CD8-positive, alpha-beta memory T cell (primary cell): ENCODE results near the gene TM9SF4. TPM values are rescaled to one million over a fixed set of nuclear protein-coding genes. Genes with fewer than 3 reads are reported as not detected.

ENCODE experiments used
- CTCF ChIA-PET: fragments of 350-600 bp; sonication (Branson Sonifier 250); formaldehyde crosslinking; loops from one replicate; lab custom pipeline; 2021; ENCODE audit warnings: antibody characterized with exemption; lab: Charles Lee
- POLR2A ChIA-PET: fragments of 350-600 bp; sonication (Branson Sonifier 250); formaldehyde crosslinking; loops from one replicate; lab custom pipeline; 2021; ENCODE audit warnings: antibody characterized with exemption; lab: Charles Lee
- DNase-seq, 5 donors: peaks; one replicate each; pipeline versions ENCODE4 v3.0.0 to v3.0.0-alpha.2; 2020 to 2022; ENCODE audit warnings: mixed read lengths in 1 of 5
- H3K27ac ChIP-seq: one replicate; pipeline ENCODE4 v1.7.0; 2013; ENCODE audit warnings: low read depth, mild to moderate bottlenecking, low read length, moderate library complexity
- H3K27me3 ChIP-seq: 2 replicates; pipeline ENCODE4 v1.7.0; 2013; ENCODE audit warnings: low read length, mild to moderate bottlenecking; ENCODE audit not compliant: insufficient read depth, poor library complexity, severe bottlenecking
- H3K36me3 ChIP-seq: 2 replicates; pipeline ENCODE4 v1.7.0; 2013; ENCODE audit warnings: mild to moderate bottlenecking, low read length, moderate library complexity; ENCODE audit not compliant: insufficient read depth
- H3K4me1 ChIP-seq: 2 replicates; pipeline ENCODE4 v1.7.0; 2013; ENCODE audit warnings: mild to moderate bottlenecking, low read length, moderate library complexity; ENCODE audit not compliant: insufficient read depth
- H3K4me3 ChIP-seq: 2 replicates; pipeline ENCODE4 v1.7.0; 2013; ENCODE audit warnings: mild to moderate bottlenecking, low read length
- H3K9me3 ChIP-seq: 2 replicates; pipeline ENCODE4 v1.7.0; 2013; ENCODE audit warnings: mild to moderate bottlenecking, low read length
- H3K27ac Mint-ChIP-seq, 8 donors: one replicate each; pipeline ENCODE4 v1.8.0; 2020 to 2021; ENCODE audit warnings: mixed read lengths in 8 of 8, mild to moderate bottlenecking in 6 of 8, inconsistent platforms in 3 of 8, moderate library complexity in 3 of 8
- H3K27me3 Mint-ChIP-seq, 2 donors: one replicate each; pipeline ENCODE4 v1.8.0; 2020 to 2021; ENCODE audit warnings: mixed read lengths in 2 of 2, mild to moderate bottlenecking in 1 of 2, moderate library complexity in 1 of 2
- H3K36me3 Mint-ChIP-seq, 3 donors: one replicate each; pipeline ENCODE4 v1.8.0; 2020 to 2021; ENCODE audit warnings: mixed read lengths in 3 of 3, inconsistent platforms in 1 of 3, mild to moderate bottlenecking in 1 of 3
- H3K4me1 Mint-ChIP-seq, 3 donors: one replicate each; pipeline ENCODE4 v1.8.0; 2020 to 2021; ENCODE audit warnings: mixed read lengths in 3 of 3, inconsistent platforms in 1 of 3, mild to moderate bottlenecking in 1 of 3
- H3K4me3 Mint-ChIP-seq, 7 donors: one replicate each; pipeline ENCODE4 v1.8.0; 2020 to 2021; ENCODE audit warnings: mixed read lengths in 7 of 7, mild to moderate bottlenecking in 6 of 7, moderate library complexity in 4 of 7, inconsistent platforms in 2 of 7
- H3K9me3 Mint-ChIP-seq, 5 donors: one replicate each; pipeline ENCODE4 v1.8.0; 2020 to 2022; ENCODE audit warnings: mixed read lengths in 5 of 5, mild to moderate bottlenecking in 3 of 5, moderate library complexity in 2 of 5, inconsistent platforms in 1 of 5
- polyA plus RNA-seq: library from polyadenylated mRNA; unstranded; fragments of 300-500 nt; fragmentation: Illumina TruSeq; gene quantifications from one replicate; pipeline ENCODE4 v1.2.3, GENCODE V29; 2021
- total RNA-seq, 2 experiments: library from RNA; stranded (reverse); gene quantifications; one replicate each; pipeline ENCODE4 v1.2.3, GENCODE V29; 2021

The TM9SF4 gene
- total and polyA plus RNA-seq, 3 experiments from 2014 or later, result 44.0 to 49.8 (median 48.0) TPM

- ChIA-PET POLR2A (no interaction called here), CTCF (interaction anchor here (0.8 kb wide), 1 partner anchor 623 kb away, joined by 3 read pairs; no protein-coding TSS in a partner anchor)
- Histone ChIP-seq H3K9me3 (no peaks in the 10 kb centered on the region), H3K27ac (no peak overlapping the region), H3K27me3 (no peaks in the 10 kb centered on the region), H3K4me1 (no peaks in the 10 kb centered on the region), H3K4me3 (no peak overlapping the region), H3K36me3 (peaks cover 31% of the 10 kb centered on the region)
- Mint-ChIP-seq H3K36me3 (peaks cover 0 to 78% (median 12%) of the 10 kb centered on the region in 3 donors), H3K4me1 (no peaks in the 10 kb centered on the region), H3K9me3 (no peaks in the 10 kb centered on the region), H3K4me3 (peak overlapping the region in 1 of 7 donors; percentile 72), H3K27me3 (no peaks in the 10 kb centered on the region), H3K27ac (peak overlapping the region in 6 of 8 donors; percentile 23 to 74 (median 35))
- peak in 1 of 5 donors; percentile 6 for DNase-seq
These were observed 45.8 kb downstream of the TM9SF4 start for GRCh38 chr20:32155017-32155981.

- Mint-ChIP-seq H3K27ac (peak overlapping the region in 1 of 8 donors; percentile 76), H3K27me3 (peaks cover 0 to 2% of the 10 kb centered on the region in 2 donors), H3K4me3 (no peak overlapping the region), H3K36me3 (peaks cover 0 to 80% (median 21%) of the 10 kb centered on the region in 3 donors), H3K9me3 (no peaks in the 10 kb centered on the region), H3K4me1 (no peaks in the 10 kb centered on the region)
- CTCF ChIA-PET, result no interaction called here
- no peaks in the 10 kb centered on the region for H3K4me1 ChIP-seq
- POLR2A ChIA-PET, result no interaction called here
- H3K9me3 ChIP-seq, result no peaks in the 10 kb centered on the region
- DNase-seq, result peak in 1 of 5 donors; percentile 40
- no peaks in the 10 kb centered on the region for H3K27me3 ChIP-seq
- no peak overlapping the region for H3K27ac ChIP-seq
- no peak overlapping the region for H3K4me3 ChIP-seq
- H3K36me3 ChIP-seq, result peaks cover 34% of the 10 kb centered on the region
These were observed 48.1 kb downstream of the TM9SF4 start for GRCh38 chr20:32157611-32158010.

- CTCF ChIA-PET, result no interaction called here
- no peaks in the 10 kb centered on the region for H3K4me1 Mint-ChIP-seq
- no peak overlapping the region for H3K27ac Mint-ChIP-seq
- DNase-seq, result peak in 1 of 5 donors; percentile 20
- H3K27ac ChIP-seq, result no peak overlapping the region
- peaks cover 0 to 77% (median 23%) of the 10 kb centered on the region in 3 donors for H3K36me3 Mint-ChIP-seq
- H3K4me3 Mint-ChIP-seq, result no peak overlapping the region
- H3K4me1 ChIP-seq, result no peaks in the 10 kb centered on the region
- no peaks in the 10 kb centered on the region for H3K27me3 ChIP-seq
- POLR2A ChIA-PET, result no interaction called here
- no peak overlapping the region for H3K4me3 ChIP-seq
- no peaks in the 10 kb centered on the region for H3K9me3 ChIP-seq
- H3K27me3 Mint-ChIP-seq, result peaks cover 0 to 2% of the 10 kb centered on the region in 2 donors
- no peaks in the 10 kb centered on the region for H3K9me3 Mint-ChIP-seq
- H3K36me3 ChIP-seq, result peaks cover 29% of the 10 kb centered on the region
These were observed 48.8 kb downstream of the TM9SF4 start for GRCh38 chr20:32158351-32158750.

DNA sequence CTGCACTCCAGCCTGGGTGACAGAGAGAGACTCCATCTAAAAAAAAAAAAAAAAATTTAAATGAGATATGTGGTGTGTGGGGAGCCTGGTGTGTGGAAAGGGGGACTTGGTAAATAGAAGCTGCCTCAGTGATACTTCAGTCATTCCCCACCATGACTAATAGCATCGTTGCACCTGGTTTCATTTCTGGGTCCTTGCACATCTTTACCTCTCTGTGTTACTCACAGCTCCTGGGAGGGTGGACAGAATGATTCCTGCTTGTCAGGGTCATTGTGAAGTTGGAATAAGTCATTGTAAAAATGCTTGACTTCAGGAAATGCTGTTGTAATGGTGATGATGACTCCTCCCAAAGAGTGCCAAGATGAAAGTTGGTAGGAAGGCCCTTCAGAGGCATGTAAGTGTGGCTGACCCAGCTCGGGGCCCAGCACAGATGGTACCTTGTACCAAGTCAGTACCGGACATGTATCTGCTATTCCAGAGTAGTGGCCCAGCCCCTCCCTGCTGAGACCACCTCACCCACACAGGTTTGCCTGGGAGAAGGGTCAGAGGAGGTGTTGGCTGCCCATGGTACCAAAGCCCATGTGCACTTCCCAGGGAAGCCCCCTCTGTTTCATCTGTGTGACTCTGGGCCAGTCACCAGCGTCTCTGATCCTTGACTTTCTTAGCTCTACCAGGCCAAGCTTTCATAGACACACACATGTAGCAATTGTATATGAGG is 49.6 kb downstream of the TM9SF4 start:
- H3K27ac ChIP-seq, result no peak overlapping the region
- Mint-ChIP-seq H3K36me3 (peaks cover 0 to 75% (median 21%) of the 10 kb centered on the region in 3 donors), H3K27me3 (peaks cover 0 to 2% of the 10 kb centered on the region in 2 donors), H3K27ac (peak overlapping the region in 3 of 8 donors; percentile 61 to 78 (median 65)), H3K9me3 (no peaks in the 10 kb centered on the region), H3K4me3 (no peak overlapping the region), H3K4me1 (no peaks in the 10 kb centered on the region)
- H3K4me1 ChIP-seq, result no peaks in the 10 kb centered on the region
- no peaks in the 10 kb centered on the region for H3K27me3 ChIP-seq
- H3K4me3 ChIP-seq, result no peak overlapping the region
- peaks cover 24% of the 10 kb centered on the region for H3K36me3 ChIP-seq
- ChIA-PET CTCF (no interaction called here), POLR2A (no interaction called here)
- DNase-seq, result peak in 1 of 5 donors; percentile 16
- H3K9me3 ChIP-seq, result no peaks in the 10 kb centered on the region

- peaks cover 31% of the 10 kb centered on the region for H3K36me3 ChIP-seq
- no peak overlapping the region for H3K4me3 ChIP-seq
- H3K27me3 ChIP-seq, result no peaks in the 10 kb centered on the region
- Mint-ChIP-seq H3K27ac (peak overlapping the region in 2 of 8 donors; percentile 65 to 78), H3K9me3 (no peaks in the 10 kb centered on the region), H3K4me3 (no peak overlapping the region), H3K27me3 (peaks cover 0 to 2% of the 10 kb centered on the region in 2 donors), H3K36me3 (peaks cover 0 to 79% (median 21%) of the 10 kb centered on the region in 3 donors), H3K4me1 (no peaks in the 10 kb centered on the region)
- peak in 1 of 5 donors; percentile 16 for DNase-seq
- no peaks in the 10 kb centered on the region for H3K4me1 ChIP-seq
- no peaks in the 10 kb centered on the region for H3K9me3 ChIP-seq
- ChIA-PET CTCF (no interaction called here), POLR2A (no interaction called here)
- no peak overlapping the region for H3K27ac ChIP-seq
These were observed 50.3 kb downstream of the TM9SF4 start for GRCh38 chr20:32159766-32160221.

GRCh38 chr20:32160341-32160740 is 50.8 kb downstream of the TM9SF4 start:
- Histone ChIP-seq H3K9me3 (no peaks in the 10 kb centered on the region), H3K36me3 (peaks cover 31% of the 10 kb centered on the region), H3K4me1 (no peaks in the 10 kb centered on the region), H3K27ac (peak overlapping the region; percentile 6), H3K27me3 (no peaks in the 10 kb centered on the region), H3K4me3 (no peak overlapping the region)
- peak in 1 of 5 donors; percentile 20 for DNase-seq
- no peak overlapping the region for H3K4me3 Mint-ChIP-seq
- no peaks in the 10 kb centered on the region for H3K4me1 Mint-ChIP-seq
- no peak overlapping the region for H3K27ac Mint-ChIP-seq
- ChIA-PET POLR2A (no interaction called here), CTCF (no interaction called here)
- H3K9me3 Mint-ChIP-seq, result no peaks in the 10 kb centered on the region
- H3K36me3 Mint-ChIP-seq, result peaks cover 0 to 79% (median 21%) of the 10 kb centered on the region in 3 donors
- H3K27me3 Mint-ChIP-seq, result peaks cover 0 to 2% of the 10 kb centered on the region in 2 donors

GRCh38 chr20:32162351-32162750 is 52.8 kb downstream of the TM9SF4 start:
- Mint-ChIP-seq H3K27me3 (peaks cover 0 to 2% of the 10 kb centered on the region in 2 donors), H3K27ac (peak overlapping the region in 2 of 8 donors; percentile 20 to 57)
- CTCF ChIA-PET, result no interaction called here

More at GRCh38 chr20:32162351-32162750, 52.8 kb downstream of the TM9SF4 start:
- peaks cover 3 to 87% (median 27%) of the 10 kb centered on the region in 3 donors for H3K36me3 Mint-ChIP-seq
- no peak overlapping the region for H3K4me3 Mint-ChIP-seq
- no peak overlapping the region for H3K4me3 ChIP-seq
- no peaks in the 10 kb centered on the region for H3K4me1 ChIP-seq
- H3K27me3 ChIP-seq, result no peaks in the 10 kb centered on the region
- H3K27ac ChIP-seq, result no peak overlapping the region
- H3K9me3 ChIP-seq, result no peaks in the 10 kb centered on the region
- no peaks in the 10 kb centered on the region for H3K4me1 Mint-ChIP-seq
- no peaks in the 10 kb centered on the region for H3K9me3 Mint-ChIP-seq
- peaks cover 31% of the 10 kb centered on the region for H3K36me3 ChIP-seq
- no peak for DNase-seq
- POLR2A ChIA-PET, result no interaction called here
